SK-N-MC (cell line): Measurements from ENCODE around the gene DAPK3.

Source experiments
- EZH2 ChIP-seq: fragments of 200-600 bp; sonication (generic); IDR thresholded peaks from one replicate; pipeline ENCODE4 v1.6.1; 2017; ENCODE audit warnings: antibody characterized with exemption
- FOXP2 ChIP-seq: optimal IDR thresholded peaks from 2 replicates; pipeline ENCODE3; 2011; ENCODE audit warnings: mild to moderate bottlenecking, moderate library complexity; ENCODE audit not compliant: insufficient read depth; ENCODE audit errors: extremely low read length, control extremely low read depth
- POLR2AphosphoS5 ChIP-seq: IDR thresholded peaks from 2 replicates; pipeline ENCODE4 v1.6.1; 2012; ENCODE audit warnings: mild to moderate bottlenecking, low read depth, low read length, borderline replicate concordance

DNA sequence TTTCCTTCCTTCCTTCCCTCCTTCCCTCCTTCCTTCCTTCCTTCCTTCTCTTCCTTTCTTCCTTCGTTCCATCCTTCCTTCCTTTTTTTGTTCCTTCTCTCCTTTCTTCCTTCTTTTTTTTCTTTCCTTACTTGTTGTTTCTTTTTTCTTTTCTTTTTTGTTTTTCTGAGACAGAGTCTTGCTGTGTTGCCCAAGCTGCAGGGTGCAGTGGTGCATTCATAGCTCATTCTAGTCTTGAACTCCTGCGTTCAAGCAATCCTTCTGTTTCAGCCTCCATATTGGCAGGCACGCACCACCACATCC lies 19.9 kb upstream of the DAPK3 start:
- TF ChIP-seq EZH2 (no peak), POLR2AphosphoS5 (no peak), FOXP2 (no peak)
